Upper lobe of left lung (tissue), 4 donors: ENCODE measurements around the gene NEK4.

ENCODE experiments used
- POLR2A ChIP-seq, 4 donors: fragments of 450-650 bp; IDR thresholded peaks; one replicate each; pipeline ENCODE4 v1.5.1; 2016 to 2017; ENCODE audit warnings: antibody characterized with exemption in 4 of 4, mild to moderate bottlenecking in 2 of 4
- TF ChIP-seq, protein P1 (sequence below), 6 experiments: fragments of 450-650 bp in 4 of 6; fragments of 200-600 bp in 2 of 6; sonication (generic) in 2 of 6; IDR thresholded peaks; one replicate each; pipeline ENCODE4 v1.5.1; 2016 to 2019; ENCODE audit warnings: antibody characterized with exemption in 6 of 6

DNA sequence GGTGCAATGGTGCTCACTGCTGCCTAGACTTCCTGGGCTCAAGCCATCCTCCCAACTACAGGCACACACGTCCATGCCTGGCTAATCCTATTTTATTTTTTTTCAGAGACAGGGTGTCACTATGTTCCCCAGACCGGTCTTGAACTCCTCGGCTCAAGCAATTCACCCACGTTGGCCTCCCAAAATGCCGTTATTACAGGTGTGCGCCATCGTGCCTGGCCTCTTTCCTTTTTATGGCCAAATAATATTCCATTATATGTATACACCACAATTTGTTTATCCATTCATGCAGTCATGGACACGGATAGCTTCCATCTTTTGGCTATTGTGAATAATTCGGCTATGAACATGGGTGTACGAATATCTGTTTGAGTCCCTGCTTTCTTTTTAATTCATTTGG, 962 bp upstream of the NEK4 start:
- TF ChIP-seq, protein P1, sequence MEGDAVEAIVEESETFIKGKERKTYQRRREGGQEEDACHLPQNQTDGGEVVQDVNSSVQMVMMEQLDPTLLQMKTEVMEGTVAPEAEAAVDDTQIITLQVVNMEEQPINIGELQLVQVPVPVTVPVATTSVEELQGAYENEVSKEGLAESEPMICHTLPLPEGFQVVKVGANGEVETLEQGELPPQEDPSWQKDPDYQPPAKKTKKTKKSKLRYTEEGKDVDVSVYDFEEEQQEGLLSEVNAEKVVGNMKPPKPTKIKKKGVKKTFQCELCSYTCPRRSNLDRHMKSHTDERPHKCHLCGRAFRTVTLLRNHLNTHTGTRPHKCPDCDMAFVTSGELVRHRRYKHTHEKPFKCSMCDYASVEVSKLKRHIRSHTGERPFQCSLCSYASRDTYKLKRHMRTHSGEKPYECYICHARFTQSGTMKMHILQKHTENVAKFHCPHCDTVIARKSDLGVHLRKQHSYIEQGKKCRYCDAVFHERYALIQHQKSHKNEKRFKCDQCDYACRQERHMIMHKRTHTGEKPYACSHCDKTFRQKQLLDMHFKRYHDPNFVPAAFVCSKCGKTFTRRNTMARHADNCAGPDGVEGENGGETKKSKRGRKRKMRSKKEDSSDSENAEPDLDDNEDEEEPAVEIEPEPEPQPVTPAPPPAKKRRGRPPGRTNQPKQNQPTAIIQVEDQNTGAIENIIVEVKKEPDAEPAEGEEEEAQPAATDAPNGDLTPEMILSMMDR (IDR thresholded peaks at IDR 0.05): no peak
- TF ChIP-seq POLR2A (IDR thresholded peaks at IDR 0.05): no peak
